Right forelimb (tissue), 1 donor: ENCODE results near the gene PRPF18.
"Not testable (repeated sequence)": the region's sequence is repeated elsewhere in the genome, so short reads cannot be mapped to it uniquely, and the experiment has no call there.

Experiments used
- DNase-seq: peaks from one replicate; pipeline ENCODE4 v3.0.0-alpha.2; 2018

PRPF18 gene, protein sequence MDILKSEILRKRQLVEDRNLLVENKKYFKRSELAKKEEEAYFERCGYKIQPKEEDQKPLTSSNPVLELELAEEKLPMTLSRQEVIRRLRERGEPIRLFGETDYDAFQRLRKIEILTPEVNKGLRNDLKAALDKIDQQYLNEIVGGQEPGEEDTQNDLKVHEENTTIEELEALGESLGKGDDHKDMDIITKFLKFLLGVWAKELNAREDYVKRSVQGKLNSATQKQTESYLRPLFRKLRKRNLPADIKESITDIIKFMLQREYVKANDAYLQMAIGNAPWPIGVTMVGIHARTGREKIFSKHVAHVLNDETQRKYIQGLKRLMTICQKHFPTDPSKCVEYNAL

DNA sequence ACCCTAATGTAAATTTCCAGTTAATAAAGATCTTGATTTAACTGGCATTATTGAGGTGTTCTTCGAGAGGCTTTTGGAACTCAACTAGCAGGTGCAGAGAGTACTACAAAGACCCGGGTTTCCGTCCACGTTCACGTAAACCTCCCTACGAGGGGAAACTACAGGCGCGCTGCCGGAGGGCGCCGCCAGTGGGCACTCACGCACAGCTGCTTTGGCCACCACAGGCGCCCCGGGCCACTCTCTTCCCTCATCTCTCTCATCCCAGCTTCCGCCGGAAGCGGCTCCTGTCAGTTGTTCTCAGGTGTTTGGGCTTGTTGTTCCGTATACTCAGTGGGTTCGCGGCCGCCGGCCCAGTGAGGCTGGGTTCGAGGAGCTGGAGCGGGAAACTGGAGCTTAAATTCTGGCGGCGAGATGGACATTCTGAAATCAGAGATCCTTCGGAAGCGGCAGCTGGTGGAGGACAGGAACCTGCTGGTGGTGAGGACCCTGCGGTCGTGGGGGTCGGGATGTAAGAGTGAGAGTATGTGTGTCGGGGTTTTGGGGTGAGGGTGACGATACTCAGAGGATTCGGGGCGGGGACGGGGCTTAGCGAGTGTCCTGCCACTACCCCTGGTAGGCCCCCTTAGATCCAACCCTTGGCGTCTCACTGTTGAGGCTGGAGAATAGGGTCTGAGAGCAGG, at the start of gene PRPF18:
PRPF18 (plus strand) TSS at position 290 of the 680 bp plus-strand sequence; CDS start at position 412, 122 bp downstream.
- peak; percentile 94 for DNase-seq

DNA sequence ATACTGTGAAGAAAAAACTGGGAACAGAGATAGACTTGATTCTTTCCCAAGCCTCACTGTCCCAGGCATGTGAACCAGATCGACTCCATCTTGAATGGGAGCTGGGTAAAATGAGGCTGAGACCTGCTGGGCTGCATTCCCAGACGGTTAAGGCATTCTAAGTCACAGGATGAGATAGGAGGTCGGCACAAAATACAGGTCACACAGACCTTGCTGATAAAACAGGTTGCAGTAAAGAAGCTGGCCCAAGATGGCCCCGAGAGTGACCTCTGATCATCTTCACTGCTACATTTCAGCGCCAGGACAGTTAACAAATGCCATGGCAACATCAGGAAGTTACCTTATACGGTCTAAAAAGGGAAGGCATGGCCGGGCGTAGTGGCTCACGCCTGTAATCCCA, 48.8 kb upstream of the PRPF18 start:
- DNase-seq: not testable (repeated sequence)

DNA sequence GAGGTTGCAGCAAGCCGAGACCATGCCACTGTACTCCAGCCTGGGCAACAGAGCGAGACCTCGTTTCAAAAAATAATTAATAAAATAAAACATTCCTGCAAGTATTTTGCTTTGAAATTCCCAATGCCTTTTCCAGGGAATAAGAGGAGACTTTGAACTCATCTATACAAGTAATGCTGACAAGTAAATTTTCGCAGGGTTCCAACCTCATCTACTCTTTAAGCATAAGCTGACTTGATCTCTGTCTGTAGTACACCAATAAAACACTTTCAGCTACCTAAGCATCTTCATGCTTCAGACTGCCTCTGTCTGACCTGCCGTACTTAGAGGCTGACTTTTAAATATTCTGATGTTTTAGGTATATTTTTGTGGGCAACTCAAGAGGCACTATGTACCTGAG, 44.2 kb upstream of the PRPF18 start:
- DNase-seq: no peak

DNA sequence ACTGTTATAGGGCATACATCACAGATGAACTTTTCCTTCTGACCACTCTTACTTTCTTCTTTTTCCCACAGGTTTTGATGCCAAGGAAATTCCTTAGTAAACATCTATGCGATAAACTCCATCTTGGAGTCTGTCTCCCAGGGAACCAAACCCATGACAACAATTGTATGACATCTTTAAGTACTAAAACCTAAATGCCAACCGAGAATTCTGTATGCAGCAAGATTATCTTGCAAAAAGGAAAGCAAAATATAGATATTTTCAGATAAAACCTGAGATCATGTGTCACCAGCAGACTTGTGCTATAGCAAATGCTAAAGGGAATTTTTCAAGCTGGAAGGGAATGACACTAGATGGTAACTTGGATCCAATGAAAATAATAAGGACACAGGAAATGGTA, 36.0 kb upstream of the PRPF18 start:
- no peak for DNase-seq

DNA sequence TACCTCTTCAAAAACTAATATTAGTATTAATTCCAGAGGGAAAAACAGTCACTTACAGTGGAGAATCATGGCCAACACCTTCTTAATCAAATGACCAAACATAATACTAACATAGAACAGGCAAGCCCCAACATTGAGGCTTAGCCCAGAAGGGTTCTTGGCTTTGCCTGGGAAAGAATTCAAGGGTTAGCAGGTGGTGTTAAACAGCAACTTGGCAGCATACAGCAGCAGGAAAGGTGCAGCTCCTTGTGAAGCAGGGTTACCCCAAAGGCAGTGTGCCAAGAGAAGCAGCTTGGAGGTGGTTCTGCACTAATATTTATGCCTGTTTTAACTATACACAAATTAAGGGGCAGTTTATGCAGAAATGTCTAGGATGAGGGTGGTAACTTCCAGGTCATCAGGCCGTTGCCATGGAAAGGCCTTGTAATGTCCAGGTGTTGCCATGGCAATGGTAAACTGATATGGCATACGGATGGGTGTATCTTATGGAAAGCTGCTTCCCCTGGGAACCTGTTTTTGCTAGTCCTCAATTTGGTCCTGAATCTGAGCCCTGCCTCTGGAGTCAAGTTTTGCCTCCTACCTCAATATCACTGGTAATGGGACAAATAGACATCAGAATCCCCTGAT, 30.8 kb upstream of the PRPF18 start:
- no peak for DNase-seq

DNA sequence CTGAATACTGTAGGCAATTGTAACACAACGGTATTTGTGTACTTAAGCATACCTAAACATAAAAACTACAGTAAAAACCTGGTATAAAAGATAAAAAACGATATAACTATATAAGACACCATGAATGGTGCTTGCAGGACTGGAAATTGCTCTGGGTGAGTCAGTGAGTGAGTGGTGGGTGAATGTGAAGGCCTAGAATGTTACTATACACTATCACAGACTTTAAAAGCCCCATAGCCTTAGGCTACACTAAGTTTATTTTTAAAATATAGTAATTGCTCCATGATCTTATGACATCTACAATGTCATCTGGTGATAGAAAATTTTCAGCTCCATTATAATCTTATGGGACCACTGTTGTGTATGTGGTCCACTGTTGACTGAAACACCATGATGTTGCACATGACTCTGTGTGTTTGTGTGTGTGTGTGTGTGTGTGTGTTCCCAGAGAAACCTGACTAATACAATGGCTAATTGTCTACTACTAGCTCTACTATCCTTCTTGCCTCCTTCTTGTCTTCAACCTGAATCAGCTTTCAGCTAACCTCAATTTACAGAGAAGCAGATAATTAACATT, 27.6 kb upstream of the PRPF18 start:
- DNase-seq: no peak

DNA sequence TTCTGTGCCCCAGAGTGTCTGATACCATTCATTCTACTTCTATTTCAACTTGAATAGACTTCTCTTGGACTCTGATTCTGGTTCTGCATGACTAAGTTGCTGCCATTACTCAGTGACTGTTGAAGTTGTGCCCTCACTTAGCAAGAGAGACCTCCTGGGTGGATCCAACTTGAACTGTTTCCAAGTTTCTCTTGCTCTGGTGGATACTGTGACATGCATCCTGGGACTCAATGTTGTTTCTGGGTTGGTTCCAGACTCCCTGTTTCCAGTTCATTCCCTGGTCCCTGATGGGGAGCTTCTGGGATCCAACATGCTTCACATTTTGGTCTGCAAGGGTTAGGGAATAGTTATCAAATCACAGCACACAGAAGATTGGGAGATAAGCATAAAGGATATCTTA, 26.2 kb upstream of the PRPF18 start:
- no peak for DNase-seq

DNA sequence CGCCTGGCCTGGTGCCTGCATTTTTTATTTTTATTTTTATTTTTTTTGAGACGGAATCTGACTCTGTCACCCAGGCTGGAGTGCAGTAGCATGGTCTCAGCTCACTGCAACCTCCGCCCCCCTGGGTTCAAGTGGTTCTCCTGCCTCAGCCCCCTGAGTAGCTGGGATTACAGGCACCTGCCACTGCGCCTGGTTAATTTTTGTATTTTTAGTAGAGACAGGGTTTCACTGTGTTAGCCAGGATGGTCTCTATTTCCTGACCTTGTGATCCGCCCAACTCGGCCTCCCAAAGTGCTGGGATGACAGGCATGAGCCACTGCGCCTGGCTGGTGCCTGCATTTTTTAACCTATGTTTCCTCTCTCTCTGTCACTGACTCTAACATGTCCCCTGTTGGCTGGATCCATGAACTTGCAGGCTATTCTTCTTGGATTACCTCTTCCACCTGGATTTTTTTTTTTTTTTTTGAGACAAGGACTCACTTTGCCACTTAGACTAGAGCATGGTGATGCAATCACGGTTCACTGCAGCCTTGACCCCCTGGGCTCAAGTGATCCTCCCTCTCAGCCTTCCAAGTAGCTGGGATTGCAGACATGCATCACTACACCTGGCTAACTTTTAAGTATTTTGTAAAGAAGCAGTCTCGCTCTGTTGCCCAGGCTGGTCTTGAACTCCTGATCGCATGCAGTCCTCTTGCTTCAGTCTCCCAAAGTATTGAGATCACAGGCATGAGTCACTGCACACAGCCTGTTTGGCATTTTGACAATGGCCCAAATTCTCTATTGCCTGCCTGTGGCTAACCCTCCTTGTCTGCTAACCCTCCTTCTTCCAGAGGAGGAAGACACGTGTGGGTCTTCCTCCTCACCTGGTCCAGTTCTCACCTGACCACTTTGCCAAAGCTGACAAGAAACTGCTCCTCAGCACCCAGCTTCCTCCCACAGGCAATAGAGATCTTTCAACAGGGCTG, 23.0 kb upstream of the PRPF18 start:
- DNase-seq: no peak

DNA sequence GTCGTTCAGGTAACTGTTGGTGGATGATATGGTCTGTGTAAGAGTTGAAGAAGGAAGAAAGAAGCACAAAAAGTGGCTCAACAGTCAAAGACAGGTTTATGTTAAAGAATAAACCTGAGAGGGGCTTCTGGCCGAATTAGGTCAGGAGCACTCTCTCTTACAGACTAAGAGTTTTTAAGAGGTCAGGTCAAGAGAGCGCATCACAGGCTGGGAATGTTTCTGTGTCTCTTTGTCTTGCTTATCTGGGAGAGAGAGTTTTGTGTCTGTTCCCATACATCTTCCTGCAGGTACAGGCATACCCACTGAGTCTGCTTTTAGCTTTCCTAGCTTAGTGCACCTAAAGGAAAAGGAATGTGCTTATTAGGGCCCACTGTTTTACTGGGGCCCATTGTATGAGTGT, 22.2 kb upstream of the PRPF18 start:
- no peak for DNase-seq

DNA sequence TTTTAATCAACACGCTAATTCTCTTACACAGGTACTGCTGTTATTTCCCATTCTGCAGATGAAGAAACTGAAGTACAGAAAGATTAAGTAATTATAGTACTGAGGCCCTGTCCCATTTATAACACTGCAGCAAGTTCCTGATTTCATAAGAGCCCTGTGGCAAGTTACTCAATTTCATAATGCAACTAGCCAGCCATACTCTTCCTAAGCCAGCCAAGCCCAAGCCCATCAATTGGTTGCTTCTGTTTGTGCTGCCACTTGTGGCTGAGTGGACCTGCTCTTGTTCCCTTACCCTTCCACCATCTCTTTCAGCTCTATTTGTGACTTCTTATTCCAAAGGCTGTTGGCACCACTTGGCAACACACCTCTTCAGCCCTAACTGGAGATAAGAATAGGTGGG, 19.7 kb upstream of the PRPF18 start:
- DNase-seq: no peak

DNA sequence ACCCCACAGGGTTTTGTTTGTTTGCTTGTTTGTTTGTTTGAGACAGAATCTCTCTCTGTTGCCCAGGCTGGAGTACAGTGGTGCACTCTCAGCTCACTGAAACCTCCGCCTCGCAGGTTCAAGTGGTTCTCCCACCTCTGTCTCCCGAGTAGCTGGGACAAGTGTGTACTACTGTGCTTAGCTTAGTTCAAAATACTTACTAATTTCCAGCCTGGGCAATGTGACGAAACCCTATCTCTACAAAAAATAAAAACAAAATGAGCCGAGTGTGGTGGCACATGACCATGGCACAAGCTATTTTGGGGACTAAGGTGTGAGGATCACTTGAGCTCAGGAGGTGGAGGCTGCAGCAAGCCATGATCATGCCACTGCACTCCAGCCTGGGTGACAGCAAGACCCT, 15.2 kb upstream of the PRPF18 start:
- DNase-seq: no peak

DNA sequence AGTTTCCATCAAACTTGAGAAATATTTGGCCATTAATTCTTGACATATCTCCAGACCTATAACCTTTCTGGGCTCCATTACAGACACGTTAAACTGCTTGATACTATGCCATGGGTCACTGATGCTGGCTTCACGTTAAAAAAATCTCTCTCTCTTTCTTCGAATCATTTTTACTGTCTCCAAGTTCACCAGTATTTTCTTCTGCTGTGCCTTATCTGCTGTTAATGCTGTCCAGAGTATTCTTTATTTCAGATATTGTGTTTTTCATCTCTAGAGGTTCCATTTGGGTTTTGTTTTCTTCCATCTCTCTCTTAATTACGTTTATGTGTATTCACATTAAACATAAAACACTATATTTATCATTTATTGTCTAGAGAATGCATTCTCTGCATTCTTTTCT, 12.8 kb upstream of the PRPF18 start:
- DNase-seq: no peak

DNA sequence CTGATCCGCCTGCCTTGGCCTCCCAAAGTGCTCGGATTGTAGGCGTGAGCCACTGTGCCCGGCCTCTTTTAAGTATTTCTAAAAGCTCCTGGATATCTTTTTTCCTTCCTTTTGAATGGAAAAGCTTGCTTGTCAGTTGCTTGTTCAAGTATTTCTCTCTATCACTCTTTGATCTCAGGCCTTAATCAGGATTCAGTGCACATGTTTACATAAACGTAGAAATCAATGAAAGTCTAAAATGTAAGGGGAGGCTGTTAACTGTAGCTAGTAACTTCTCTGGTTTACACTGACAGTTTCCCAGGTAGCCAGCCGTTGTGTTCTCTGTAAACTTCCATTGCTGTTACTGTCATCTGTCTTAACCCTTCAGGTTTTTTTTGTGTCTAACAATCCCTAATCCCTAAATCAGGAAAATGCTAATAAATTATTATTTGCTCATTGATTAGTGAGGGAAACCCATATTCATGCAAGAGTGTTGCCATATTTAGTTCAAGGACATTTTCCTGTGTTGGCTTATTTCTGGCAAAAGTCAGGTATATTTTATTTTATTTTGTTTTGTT, 1.5 kb upstream of the PRPF18 start:
- DNase-seq: no peak

DNA sequence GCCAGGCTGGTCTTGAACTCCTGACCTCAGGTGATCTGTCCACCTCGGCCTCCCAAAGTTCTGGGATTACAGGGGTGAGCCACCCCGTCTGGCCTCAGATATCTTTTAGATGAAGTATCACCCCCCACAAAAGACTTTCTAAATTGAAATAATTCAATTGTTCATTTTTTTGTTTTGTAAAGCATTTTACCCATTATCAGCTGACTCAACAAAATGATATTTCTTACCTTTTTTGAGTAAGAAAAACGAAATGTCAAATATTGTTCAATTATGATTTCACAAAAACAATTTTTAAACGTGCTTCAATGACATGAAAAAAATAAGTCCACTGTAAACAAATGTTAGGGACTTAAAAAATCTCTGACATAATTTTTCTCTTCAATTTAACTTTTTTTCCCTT, 822 bp upstream of the PRPF18 start:
- no peak for DNase-seq

DNA sequence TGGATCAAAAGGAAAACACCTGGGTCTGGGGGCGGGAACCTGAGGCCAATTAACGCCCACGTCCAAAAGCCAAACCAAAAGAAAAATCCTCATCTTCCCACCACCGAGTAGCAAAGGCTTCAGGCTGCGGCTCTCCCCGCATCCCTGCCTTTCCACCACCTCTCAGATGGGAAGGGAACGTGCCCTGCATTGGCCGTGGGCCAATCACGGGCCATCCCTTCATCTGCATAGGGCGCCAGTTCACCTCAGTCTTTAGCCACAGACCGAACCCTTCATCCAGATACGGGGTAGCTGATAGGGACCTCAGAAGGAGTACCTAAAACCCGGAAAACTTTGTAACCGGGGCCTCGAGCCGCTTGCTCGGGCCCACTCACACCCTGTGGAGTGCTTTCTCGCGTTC, 626 bp downstream of the PRPF18 start:
- no peak for DNase-seq

DNA sequence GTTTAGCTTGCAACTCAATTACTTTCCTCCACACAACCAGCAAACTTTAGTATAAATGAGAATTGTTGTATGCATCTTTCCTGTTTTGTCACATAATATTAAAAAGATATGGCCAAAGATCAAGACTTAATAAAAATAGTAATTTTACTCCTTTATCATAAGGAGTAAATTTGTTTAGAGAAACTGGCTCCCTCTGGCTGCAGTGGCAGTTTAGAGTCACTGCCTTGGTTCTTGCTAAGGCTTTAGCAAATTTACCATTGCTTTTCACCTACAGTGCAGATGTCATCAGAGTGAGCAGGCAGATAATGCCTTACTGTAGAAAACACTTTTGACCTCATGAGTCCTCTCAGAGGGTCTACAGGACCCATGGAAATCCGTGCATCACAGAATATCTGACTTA, 2.6 kb downstream of the PRPF18 start:
- DNase-seq: no peak

DNA sequence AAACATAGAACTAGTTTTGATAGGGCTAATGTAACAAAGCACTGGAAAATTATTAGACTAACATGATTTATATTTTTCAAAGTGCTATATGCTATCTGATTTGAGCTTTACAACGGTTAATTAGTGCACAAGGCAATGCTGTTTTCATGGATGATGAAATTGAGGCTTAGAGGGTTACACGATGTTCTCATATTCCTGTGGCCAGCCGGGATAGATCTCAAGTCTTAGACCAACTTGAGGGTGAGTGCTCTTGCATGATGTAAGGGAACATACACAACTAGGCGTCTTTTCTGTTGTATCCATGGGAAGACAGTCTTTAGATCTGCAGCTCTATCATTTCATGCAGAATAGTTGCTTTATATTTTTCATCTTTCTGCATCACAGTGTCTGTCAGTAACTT, 4.1 kb downstream of the PRPF18 start:
- DNase-seq: no peak

DNA sequence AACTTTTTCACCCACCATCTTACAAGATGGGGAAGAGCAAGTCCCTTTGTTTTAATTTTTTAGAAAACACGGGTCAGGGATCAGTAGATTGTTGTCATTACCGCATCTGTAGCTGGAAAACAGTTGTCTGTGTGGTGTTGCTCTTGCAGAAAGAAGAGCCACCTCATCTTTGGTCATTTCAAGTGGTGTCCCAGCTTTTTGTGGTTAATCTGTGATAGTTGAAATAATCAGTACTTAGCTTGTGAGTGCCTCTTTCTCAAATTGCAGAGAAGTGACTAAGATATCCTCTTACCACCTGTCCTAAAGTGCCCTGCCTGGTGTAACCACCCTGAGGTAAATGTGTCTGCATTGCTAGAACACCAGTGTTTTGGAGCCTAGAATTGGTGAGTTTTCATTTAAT, 5.5 kb downstream of the PRPF18 start:
- no peak for DNase-seq

DNA sequence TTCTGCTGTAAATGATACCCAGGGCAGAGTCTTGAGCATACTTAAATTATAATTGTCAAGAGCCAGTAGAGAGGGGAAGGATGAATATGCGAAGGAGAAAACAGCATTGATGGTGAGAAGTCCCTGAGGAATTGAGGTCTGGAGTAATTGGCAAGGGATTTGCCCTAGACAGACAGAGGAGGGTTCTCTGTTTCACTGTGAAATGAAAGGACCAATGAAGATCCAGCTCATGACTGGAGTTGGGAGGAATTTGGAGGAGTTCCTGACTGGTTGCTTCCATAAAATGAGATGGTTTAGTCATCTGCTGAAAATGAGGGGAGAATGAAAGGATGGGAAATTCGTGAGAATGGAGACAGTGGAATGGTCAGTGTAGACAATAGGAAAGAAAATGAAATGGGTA, 6.8 kb downstream of the PRPF18 start:
- no peak for DNase-seq

DNA sequence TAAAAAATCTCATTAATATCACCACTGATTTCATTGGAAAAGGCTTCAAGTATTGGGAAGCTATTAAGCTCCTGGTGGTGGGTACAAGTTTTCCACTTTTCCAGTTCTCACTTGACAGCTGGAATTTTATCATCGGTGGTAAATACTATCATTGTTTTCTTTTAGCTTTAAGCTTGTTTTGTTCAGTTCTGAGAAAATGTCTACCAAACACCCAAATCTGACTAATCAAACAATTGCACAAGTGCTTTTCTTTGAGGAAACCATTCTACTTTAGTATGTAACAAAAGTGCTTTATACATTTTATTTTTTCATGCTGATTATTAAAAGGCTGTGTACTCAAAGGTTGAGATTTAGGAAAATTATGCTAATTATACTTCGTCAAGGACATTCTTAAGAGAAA, 7.9 kb downstream of the PRPF18 start:
- DNase-seq: no peak

DNA sequence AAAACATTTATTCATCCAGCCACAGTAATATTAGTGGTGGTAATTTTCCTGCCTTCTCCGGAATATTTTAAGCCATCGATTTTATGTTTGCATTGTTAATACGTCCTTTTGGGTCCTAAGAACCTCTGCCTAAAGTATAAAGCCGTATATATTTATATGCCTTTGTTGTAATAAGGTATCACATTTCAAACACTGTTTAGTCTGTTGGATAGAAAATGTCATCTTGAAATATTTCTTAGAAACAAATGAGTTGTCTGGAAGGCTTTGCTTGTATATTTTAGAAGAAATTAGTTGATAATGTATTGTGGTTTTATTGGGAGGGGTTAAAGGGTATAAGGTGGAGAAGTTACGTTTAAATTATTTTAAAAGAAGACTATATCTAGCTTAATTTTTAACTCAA, 11.1 kb downstream of the PRPF18 start:
- no peak for DNase-seq

DNA sequence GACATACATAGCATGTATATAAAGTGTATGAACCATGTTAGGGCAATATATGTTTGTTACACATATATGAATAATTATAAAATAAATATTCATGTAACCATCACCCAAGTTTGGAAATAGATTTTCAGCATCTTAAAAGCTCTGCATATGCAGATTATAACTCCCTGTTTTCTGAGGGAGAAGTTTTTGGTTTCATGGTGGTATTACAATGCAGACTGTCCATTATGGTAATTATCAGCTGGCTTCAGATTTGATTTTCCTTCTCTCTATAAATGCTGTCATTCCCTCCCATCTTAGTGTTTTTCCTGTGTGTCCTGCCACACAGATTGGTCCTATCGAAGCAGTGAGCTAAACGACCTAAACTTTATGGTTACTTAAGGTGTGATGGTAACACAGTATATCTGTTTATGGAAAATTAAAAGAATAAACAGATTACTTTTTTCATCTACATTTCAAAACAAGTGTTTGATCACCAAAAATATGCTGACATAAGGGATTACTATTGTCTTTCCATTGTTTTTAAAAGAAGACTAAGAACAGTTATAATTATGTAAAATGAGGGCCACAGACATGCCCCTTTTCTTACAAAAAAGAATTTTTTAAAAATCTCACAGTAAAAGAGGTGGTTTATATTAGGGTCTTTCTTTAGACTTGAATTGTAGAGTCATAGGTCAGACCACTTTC, 17.7 kb downstream of the PRPF18 start:
- DNase-seq: no peak
